ENCODE results near the gene HOATZ. TPM values are rescaled to one million over a fixed set of nuclear protein-coding genes. Genes with fewer than 3 reads are reported as not detected.
A peak's percentile ranks its signal among the peaks of the same experiment; 100 is the strongest.

Gene HOATZ
- total RNA-seq, 1 donor from 2014 or later = not detected

DNA sequence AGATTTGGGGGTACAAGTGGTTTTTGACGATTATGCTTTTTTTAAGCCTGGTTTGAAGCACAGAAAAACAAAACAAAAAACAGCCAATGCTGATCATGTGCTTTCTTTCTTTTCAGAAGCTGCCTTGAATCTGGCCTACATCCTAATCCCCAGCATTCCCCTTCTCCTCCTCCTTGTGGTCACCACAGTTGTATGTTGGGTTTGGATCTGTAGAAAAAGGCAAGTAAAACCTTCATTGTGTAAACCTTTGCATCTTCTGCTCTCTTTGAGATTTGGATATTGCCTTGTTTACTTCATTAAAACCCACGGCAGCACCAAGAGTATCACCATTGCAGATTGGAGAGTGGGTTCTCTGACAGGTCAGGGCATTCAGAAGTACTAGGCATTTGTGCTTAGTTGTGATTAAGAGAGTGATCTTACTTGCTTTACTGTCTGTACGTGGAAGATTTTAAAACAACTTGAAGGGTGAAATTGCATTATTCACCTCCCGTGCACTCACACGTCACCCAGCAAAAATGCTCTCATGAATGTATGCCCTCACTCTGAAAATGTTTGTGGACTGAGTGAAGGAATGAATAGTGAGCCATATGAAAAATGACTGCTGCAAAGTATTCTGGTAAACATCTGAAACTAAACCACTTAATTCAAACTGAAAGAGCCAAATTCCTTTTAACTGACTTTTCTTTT lies 43.0 kb downstream of the HOATZ start:
- peaks cover 5% of the 10 kb centered on the region for H3K9me3 Mint-ChIP-seq
- peaks cover 9% of the 10 kb centered on the region for H3K36me3 Mint-ChIP-seq (ENCODE audit: low read depth)
- H3K27me3 Mint-ChIP-seq (ENCODE audit: low read depth) = no peaks in the 10 kb centered on the region
- no peak overlapping the region for H3K4me3 Mint-ChIP-seq
- no peak for DNase-seq (ENCODE audit: low read depth, low spot score)
- H3K27ac Mint-ChIP-seq (ENCODE audit: unreplicated experiment) = peak overlapping the region; percentile 31
- H3K4me1 Mint-ChIP-seq = peaks cover 3% of the 10 kb centered on the region
- TF ChIP-seq, protein P1, sequence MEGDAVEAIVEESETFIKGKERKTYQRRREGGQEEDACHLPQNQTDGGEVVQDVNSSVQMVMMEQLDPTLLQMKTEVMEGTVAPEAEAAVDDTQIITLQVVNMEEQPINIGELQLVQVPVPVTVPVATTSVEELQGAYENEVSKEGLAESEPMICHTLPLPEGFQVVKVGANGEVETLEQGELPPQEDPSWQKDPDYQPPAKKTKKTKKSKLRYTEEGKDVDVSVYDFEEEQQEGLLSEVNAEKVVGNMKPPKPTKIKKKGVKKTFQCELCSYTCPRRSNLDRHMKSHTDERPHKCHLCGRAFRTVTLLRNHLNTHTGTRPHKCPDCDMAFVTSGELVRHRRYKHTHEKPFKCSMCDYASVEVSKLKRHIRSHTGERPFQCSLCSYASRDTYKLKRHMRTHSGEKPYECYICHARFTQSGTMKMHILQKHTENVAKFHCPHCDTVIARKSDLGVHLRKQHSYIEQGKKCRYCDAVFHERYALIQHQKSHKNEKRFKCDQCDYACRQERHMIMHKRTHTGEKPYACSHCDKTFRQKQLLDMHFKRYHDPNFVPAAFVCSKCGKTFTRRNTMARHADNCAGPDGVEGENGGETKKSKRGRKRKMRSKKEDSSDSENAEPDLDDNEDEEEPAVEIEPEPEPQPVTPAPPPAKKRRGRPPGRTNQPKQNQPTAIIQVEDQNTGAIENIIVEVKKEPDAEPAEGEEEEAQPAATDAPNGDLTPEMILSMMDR (conservative IDR thresholded peaks at IDR 0.05) = no peak

DNA sequence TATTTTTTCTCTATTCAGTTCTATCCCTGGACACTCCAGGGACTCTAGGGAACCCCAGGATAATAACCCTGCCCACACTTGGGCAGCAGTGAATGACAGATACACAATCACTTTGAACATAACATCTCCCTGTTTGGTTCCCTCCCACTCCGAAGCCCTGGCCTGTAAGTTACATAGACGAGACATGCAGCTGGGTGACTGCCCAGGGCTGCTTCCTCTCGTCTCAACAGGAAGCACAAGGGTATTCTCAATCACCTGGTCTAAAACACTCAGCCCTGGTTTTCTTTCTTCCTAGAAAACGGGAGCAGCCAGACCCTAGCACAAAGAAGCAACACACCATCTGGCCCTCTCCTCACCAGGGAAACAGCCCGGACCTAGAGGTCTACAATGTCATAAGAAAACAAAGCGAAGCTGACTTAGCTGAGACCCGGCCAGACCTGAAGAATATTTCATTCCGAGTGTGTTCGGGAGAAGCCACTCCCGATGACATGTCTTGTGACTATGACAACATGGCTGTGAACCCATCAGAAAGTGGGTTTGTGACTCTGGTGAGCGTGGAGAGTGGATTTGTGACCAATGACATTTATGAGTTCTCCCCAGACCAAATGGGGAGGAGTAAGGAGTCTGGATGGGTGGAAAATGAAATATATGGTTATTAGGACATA lies 45.4 kb downstream of the HOATZ start:
- Mint-ChIP-seq H3K36me3 (ENCODE audit: low read depth) (peaks cover 9% of the 10 kb centered on the region), H3K27me3 (ENCODE audit: low read depth) (no peaks in the 10 kb centered on the region), H3K4me1 (peaks cover 3% of the 10 kb centered on the region), H3K4me3 (no peak overlapping the region), H3K27ac (ENCODE audit: unreplicated experiment) (peak overlapping the region; percentile 24), H3K9me3 (peaks cover 5% of the 10 kb centered on the region)
- no peak for DNase-seq (ENCODE audit: low read depth, low spot score)
- TF ChIP-seq, protein P1 (conservative IDR thresholded peaks at IDR 0.05) = no peak

DNA sequence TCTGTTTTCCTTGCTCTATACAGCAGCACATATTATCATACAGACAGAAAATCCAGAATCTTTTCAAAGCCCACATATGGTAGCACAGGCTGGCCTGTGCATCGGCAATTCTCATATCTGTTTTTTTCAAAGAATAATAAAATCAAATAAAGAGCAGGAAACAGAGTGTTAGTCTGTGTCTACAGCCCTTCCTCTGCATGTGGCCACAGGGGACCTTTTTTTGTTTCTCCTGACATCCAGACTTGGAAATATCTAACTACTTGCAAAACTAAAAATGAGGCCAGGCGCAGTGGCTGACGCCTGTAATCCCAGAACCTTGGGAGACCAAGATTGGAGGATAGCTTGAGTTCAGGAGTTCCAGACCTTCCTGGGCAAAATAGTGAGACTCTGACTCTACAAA lies 46.2 kb downstream of the HOATZ start:
- TF ChIP-seq, protein P1 (conservative IDR thresholded peaks at IDR 0.05) = no peak
- Mint-ChIP-seq H3K27me3 (ENCODE audit: low read depth) (no peaks in the 10 kb centered on the region), H3K27ac (ENCODE audit: unreplicated experiment) (no peak overlapping the region), H3K4me1 (peaks cover 3% of the 10 kb centered on the region), H3K4me3 (no peak overlapping the region), H3K9me3 (no peaks in the 10 kb centered on the region), H3K36me3 (ENCODE audit: low read depth) (peaks cover 5% of the 10 kb centered on the region)
- no peak for DNase-seq (ENCODE audit: low read depth, low spot score)

GRCh38 chr11:111561306-111561705 lies 46.7 kb downstream of the HOATZ start:
- Mint-ChIP-seq H3K4me1 (peaks cover 3% of the 10 kb centered on the region), H3K27ac (ENCODE audit: unreplicated experiment) (no peak overlapping the region), H3K9me3 (no peaks in the 10 kb centered on the region), H3K4me3 (no peak overlapping the region), H3K27me3 (ENCODE audit: low read depth) (no peaks in the 10 kb centered on the region), H3K36me3 (ENCODE audit: low read depth) (peaks cover 5% of the 10 kb centered on the region)
- TF ChIP-seq, protein P1 (conservative IDR thresholded peaks at IDR 0.05) = no peak
- no peak for DNase-seq (ENCODE audit: low read depth, low spot score)

DNA sequence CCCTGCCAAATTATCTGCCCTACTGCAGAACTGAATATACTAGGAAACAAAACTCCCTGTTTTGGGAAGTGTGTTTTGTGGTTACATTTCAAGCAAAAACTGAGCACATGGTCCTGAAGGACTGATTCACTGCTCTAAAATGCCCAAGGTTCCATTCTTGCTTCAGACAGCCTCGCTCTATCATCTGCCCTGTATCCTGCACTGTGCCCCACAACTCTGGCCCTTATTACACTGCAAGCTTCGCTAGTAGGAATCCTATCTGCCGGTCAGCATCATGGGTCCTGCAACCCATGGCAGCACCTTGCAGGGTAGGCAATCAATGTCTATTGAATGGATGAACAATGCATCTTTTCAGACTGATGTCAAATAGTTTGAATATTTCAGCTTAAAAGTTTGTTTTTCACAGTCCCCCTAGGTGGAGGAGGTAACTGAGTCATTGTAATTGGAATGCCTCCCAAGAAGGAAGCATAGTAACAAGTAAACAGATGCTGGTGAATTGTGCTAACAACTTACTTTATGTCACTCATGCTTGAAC lies 47.3 kb downstream of the HOATZ start:
- Mint-ChIP-seq H3K4me3 (no peak overlapping the region), H3K27me3 (ENCODE audit: low read depth) (no peaks in the 10 kb centered on the region), H3K9me3 (no peaks in the 10 kb centered on the region), H3K27ac (ENCODE audit: unreplicated experiment) (no peak overlapping the region), H3K36me3 (ENCODE audit: low read depth) (peaks cover 3% of the 10 kb centered on the region), H3K4me1 (peaks cover 3% of the 10 kb centered on the region)
- DNase-seq (ENCODE audit: low read depth, low spot score) = no peak
- TF ChIP-seq, protein P1 (conservative IDR thresholded peaks at IDR 0.05) = no peak

All from neural crest cell (in vitro differentiated cells).